ENCODE data around the gene PRR14L.

DNA sequence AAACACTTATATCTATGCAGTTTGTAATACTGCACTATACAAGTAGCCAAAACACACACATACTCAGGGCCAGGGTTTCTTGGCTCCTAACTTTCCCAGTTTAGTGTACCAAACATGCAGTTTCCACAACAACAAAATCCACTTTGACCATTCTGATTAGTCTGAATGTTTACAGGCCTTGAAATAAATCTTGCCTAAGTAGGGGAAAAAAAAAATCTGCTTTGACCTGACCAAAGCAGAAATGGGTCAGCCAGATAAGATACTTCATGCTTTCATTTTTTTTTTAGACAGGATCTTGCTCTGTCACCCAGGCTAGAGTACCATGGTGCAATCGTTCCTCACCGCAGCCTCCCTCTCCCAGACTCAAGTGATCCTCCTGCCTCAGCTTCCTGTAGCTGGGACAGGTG lies 10.1 kb downstream of the PRR14L start:
- TF ChIP-seq ETV5 (CRISPR knock-in tag; IDR thresholded peaks at IDR 0.05; ENCODE audit: borderline replicate concordance) = no peak
- TF ChIP-seq, protein P1, sequence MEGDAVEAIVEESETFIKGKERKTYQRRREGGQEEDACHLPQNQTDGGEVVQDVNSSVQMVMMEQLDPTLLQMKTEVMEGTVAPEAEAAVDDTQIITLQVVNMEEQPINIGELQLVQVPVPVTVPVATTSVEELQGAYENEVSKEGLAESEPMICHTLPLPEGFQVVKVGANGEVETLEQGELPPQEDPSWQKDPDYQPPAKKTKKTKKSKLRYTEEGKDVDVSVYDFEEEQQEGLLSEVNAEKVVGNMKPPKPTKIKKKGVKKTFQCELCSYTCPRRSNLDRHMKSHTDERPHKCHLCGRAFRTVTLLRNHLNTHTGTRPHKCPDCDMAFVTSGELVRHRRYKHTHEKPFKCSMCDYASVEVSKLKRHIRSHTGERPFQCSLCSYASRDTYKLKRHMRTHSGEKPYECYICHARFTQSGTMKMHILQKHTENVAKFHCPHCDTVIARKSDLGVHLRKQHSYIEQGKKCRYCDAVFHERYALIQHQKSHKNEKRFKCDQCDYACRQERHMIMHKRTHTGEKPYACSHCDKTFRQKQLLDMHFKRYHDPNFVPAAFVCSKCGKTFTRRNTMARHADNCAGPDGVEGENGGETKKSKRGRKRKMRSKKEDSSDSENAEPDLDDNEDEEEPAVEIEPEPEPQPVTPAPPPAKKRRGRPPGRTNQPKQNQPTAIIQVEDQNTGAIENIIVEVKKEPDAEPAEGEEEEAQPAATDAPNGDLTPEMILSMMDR (CRISPR knock-in tag; IDR thresholded peaks at IDR 0.05) = no peak
- no peak for TF ChIP-seq SMC3 (IDR thresholded peaks at IDR 0.05; ENCODE audit: low read length)
- no peak for TF ChIP-seq MTF1 (CRISPR knock-in tag; IDR thresholded peaks at IDR 0.05)
- TF ChIP-seq ZNF496 (CRISPR knock-in tag; IDR thresholded peaks at IDR 0.05; ENCODE audit: insufficient replicate concordance) = no peak
- TF ChIP-seq, protein P2, sequence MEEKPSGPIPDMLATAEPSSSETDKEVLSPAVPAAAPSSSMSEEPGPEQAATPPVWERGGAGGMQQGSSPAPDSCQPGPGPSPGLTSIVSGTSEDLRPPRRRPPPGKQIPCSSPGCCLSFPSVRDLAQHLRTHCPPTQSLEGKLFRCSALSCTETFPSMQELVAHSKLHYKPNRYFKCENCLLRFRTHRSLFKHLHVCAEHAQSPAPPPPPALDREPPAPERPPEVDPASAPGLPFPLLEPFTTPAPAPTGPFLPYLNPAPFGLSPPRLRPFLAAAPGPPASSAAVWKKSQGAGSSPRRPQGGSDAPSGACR (CRISPR knock-in tag; IDR thresholded peaks at IDR 0.05) = no peak
- TF ChIP-seq, protein P3, sequence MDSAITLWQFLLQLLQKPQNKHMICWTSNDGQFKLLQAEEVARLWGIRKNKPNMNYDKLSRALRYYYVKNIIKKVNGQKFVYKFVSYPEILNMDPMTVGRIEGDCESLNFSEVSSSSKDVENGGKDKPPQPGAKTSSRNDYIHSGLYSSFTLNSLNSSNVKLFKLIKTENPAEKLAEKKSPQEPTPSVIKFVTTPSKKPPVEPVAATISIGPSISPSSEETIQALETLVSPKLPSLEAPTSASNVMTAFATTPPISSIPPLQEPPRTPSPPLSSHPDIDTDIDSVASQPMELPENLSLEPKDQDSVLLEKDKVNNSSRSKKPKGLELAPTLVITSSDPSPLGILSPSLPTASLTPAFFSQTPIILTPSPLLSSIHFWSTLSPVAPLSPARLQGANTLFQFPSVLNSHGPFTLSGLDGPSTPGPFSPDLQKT (CRISPR knock-in tag; IDR thresholded peaks at IDR 0.05; ENCODE audit: borderline replicate concordance) = no peak
- TF ChIP-seq NFE2L2 (IDR thresholded peaks at IDR 0.05; ENCODE audit: low read length) = no peak
- no peak for TF ChIP-seq ZNF773 (CRISPR knock-in tag; IDR thresholded peaks at IDR 0.05; ENCODE audit: borderline replicate concordance)
- TF ChIP-seq ZNF572 (CRISPR knock-in tag; IDR thresholded peaks at IDR 0.05) = no peak
- TF ChIP-seq, protein P4, sequence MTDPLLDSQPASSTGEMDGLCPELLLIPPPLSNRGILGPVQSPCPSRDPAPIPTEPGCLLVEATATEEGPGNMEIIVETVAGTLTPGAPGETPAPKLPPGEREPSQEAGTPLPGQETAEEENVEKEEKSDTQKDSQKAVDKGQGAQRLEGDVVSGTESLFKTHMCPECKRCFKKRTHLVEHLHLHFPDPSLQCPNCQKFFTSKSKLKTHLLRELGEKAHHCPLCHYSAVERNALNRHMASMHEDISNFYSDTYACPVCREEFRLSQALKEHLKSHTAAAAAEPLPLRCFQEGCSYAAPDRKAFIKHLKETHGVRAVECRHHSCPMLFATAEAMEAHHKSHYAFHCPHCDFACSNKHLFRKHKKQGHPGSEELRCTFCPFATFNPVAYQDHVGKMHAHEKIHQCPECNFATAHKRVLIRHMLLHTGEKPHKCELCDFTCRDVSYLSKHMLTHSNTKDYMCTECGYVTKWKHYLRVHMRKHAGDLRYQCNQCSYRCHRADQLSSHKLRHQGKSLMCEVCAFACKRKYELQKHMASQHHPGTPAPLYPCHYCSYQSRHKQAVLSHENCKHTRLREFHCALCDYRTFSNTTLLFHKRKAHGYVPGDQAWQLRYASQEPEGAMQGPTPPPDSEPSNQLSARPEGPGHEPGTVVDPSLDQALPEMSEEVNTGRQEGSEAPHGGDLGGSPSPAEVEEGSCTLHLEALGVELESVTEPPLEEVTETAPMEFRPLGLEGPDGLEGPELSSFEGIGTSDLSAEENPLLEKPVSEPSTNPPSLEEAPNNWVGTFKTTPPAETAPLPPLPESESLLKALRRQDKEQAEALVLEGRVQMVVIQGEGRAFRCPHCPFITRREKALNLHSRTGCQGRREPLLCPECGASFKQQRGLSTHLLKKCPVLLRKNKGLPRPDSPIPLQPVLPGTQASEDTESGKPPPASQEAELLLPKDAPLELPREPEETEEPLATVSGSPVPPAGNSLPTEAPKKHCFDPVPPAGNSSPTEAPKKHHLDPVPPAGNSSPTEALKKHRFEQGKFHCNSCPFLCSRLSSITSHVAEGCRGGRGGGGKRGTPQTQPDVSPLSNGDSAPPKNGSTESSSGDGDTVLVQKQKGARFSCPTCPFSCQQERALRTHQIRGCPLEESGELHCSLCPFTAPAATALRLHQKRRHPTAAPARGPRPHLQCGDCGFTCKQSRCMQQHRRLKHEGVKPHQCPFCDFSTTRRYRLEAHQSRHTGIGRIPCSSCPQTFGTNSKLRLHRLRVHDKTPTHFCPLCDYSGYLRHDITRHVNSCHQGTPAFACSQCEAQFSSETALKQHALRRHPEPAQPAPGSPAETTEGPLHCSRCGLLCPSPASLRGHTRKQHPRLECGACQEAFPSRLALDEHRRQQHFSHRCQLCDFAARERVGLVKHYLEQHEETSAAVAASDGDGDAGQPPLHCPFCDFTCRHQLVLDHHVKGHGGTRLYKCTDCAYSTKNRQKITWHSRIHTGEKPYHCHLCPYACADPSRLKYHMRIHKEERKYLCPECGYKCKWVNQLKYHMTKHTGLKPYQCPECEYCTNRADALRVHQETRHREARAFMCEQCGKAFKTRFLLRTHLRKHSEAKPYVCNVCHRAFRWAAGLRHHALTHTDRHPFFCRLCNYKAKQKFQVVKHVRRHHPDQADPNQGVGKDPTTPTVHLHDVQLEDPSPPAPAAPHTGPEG (CRISPR knock-in tag; IDR thresholded peaks at IDR 0.05) = no peak
- no peak for TF ChIP-seq PRPF4 (IDR thresholded peaks at IDR 0.05; ENCODE audit: low read depth, low read length, poor library complexity, severe bottlenecking)
- no peak for TF ChIP-seq KLF16 (CRISPR knock-in tag; IDR thresholded peaks at IDR 0.05)
- no peak for TF ChIP-seq PCBP1 (IDR thresholded peaks at IDR 0.05; ENCODE audit: borderline replicate concordance, low read depth, low read length)

Measured in HepG2 (cell line).